ENCODE data around the gene SS18L1.
A peak's percentile ranks its signal among the peaks of the same experiment; 100 is the strongest.

The SS18L1 gene

GRCh38 chr20:62120365-62120762 lies 23.2 kb upstream of the SS18L1 start:
- DNase-seq (ENCODE audit: low read depth in 3 of 3), result no peak

- peak in 1 of 3 donors; percentile 24 for DNase-seq (ENCODE audit: low read depth in 3 of 3)
Measured at GRCh38 chr20:62120990-62121775, 22.4 kb upstream of the SS18L1 start.

- DNase-seq (ENCODE audit: low read depth in 3 of 3), result peak; percentile 95 to 99 (median 98)
Measured at GRCh38 chr20:62121776-62122653, 21.6 kb upstream of the SS18L1 start, which contains the start of gene LSM14B. LSM14B (plus strand) TSS chr20:62122475; CDS start chr20:62122667, 192 bp downstream.

- DNase-seq (ENCODE audit: low read depth in 3 of 3), result no peak
Measured at GRCh38 chr20:62122654-62123449, 20.7 kb upstream of the SS18L1 start.

- DNase-seq (ENCODE audit: low read depth in 3 of 3), result no peak
Measured at GRCh38 chr20:62123450-62124118, 20.0 kb upstream of the SS18L1 start.

- DNase-seq (ENCODE audit: low read depth in 3 of 3), result no peak
Measured at GRCh38 chr20:62126141-62126540, 17.4 kb upstream of the SS18L1 start.

GRCh38 chr20:62127799-62128198 lies 15.8 kb upstream of the SS18L1 start:
- no peak for DNase-seq (ENCODE audit: low read depth in 3 of 3)

GRCh38 chr20:62128502-62128901 lies 15.1 kb upstream of the SS18L1 start:
- no peak for DNase-seq (ENCODE audit: low read depth in 3 of 3)

- no peak for DNase-seq (ENCODE audit: low read depth in 3 of 3)
Measured at GRCh38 chr20:62129731-62130531, 13.6 kb upstream of the SS18L1 start.

GRCh38 chr20:62131560-62132320 lies 11.8 kb upstream of the SS18L1 start:
- no peak for DNase-seq (ENCODE audit: low read depth in 3 of 3)

- DNase-seq (ENCODE audit: low read depth in 3 of 3), result no peak
Measured at GRCh38 chr20:62132421-62132820, 11.1 kb upstream of the SS18L1 start.

GRCh38 chr20:62133051-62133845 lies 10.3 kb upstream of the SS18L1 start:
- no peak for DNase-seq (ENCODE audit: low read depth in 3 of 3)

- DNase-seq (ENCODE audit: low read depth in 3 of 3), result no peak
Measured at GRCh38 chr20:62133864-62134263, 9.7 kb upstream of the SS18L1 start.

GRCh38 chr20:62134735-62135231 lies 8.8 kb upstream of the SS18L1 start:
- no peak for DNase-seq (ENCODE audit: low read depth in 3 of 3)

- no peak for DNase-seq (ENCODE audit: low read depth in 3 of 3)
Measured at GRCh38 chr20:62135573-62136266, 7.8 kb upstream of the SS18L1 start.

GRCh38 chr20:62136283-62137091 lies 7.1 kb upstream of the SS18L1 start:
- peak in 1 of 3 donors; percentile 23 for DNase-seq (ENCODE audit: low read depth in 3 of 3)

- no peak for DNase-seq (ENCODE audit: low read depth in 3 of 3)
Measured at GRCh38 chr20:62137092-62137384, 6.5 kb upstream of the SS18L1 start.
